Keratinocyte (primary cell): Measurements from ENCODE around the gene FAM156A. TPM values are rescaled to one million over a fixed set of nuclear protein-coding genes. Genes with fewer than 3 reads are reported as not detected.
A peak's percentile ranks its signal among the peaks of the same experiment; 100 is the strongest.
"Not testable (repeated sequence)": the region's sequence is repeated elsewhere in the genome, so short reads cannot be mapped to it uniquely, and the experiment has no call there.

Experiments used
- DNase-seq: peaks from one replicate; pipeline ENCODE4 v3.0.0-alpha.2; 2011; ENCODE audit warnings: low read depth, missing footprints, low spot score
- FAIRE-seq: peaks from 2 replicates; lab custom pipeline; 2011; peaks lifted over from hg19 to GRCh38; lab: Jason Lieb, UNC
- H2AFZ ChIP-seq: 2 replicates; pipeline ENCODE4 v1.6.0; 2012; ENCODE audit warnings: low read length, control low read depth, inconsistent platforms; ENCODE audit not compliant: control insufficient read depth
- H3K27ac ChIP-seq: 2 replicates; pipeline ENCODE4 v1.5.1; 2011; ENCODE audit warnings: low read length; ENCODE audit not compliant: control insufficient read depth, insufficient read depth
- H3K27me3 ChIP-seq: 3 replicates; pipeline ENCODE4 v1.6.0; 2011; ENCODE audit warnings: low read length; ENCODE audit not compliant: control insufficient read depth, insufficient read depth; ENCODE audit errors: extremely low read depth
- H3K36me3 ChIP-seq, 2 experiments: 2 replicates in 1 of 2; 3 replicates in 1 of 2; pipeline ENCODE4 v1.5.1; 2011; ENCODE audit warnings: low read length in 2 of 2, mild to moderate bottlenecking in 1 of 2; ENCODE audit not compliant: control insufficient read depth in 2 of 2, insufficient read depth in 2 of 2; ENCODE audit errors: extremely low read depth in 1 of 2
- H3K4me1 ChIP-seq: 3 replicates; pipeline ENCODE4 v1.5.1; 2011; ENCODE audit warnings: low read length; ENCODE audit not compliant: control insufficient read depth, insufficient read depth; ENCODE audit errors: extremely low read depth
- H3K4me2 ChIP-seq: 3 replicates; pipeline ENCODE4 v1.6.0; 2011; ENCODE audit warnings: low read depth, low read length; ENCODE audit not compliant: control insufficient read depth, insufficient read depth; ENCODE audit errors: extremely low read depth
- H3K4me3 ChIP-seq, 3 experiments: fragments of 200-600 bp in 1 of 3; sonication (generic) in 1 of 3; 2 replicates in 2 of 3; 3 replicates in 1 of 3; pipeline ENCODE4 v1.5.1; 2011 to 2016; ENCODE audit warnings: low read length in 3 of 3, mild to moderate bottlenecking in 3 of 3, control low read depth in 2 of 3, inconsistent platforms in 1 of 3, low read depth in 1 of 3, mixed read lengths in 1 of 3, mixed run types in 1 of 3, moderate library complexity in 1 of 3; ENCODE audit not compliant: control insufficient read depth in 2 of 3, insufficient read depth in 2 of 3; ENCODE audit errors: extremely low read depth in 1 of 3
- H3K79me2 ChIP-seq: 2 replicates; pipeline ENCODE4 v1.6.0; 2012; ENCODE audit warnings: low read length; ENCODE audit not compliant: control insufficient read depth, insufficient read depth
- H3K9ac ChIP-seq: 3 replicates; pipeline ENCODE4 v1.6.0; 2011; ENCODE audit warnings: low read length; ENCODE audit not compliant: control insufficient read depth, insufficient read depth; ENCODE audit errors: extremely low read depth
- H3K9me1 ChIP-seq: 3 replicates; pipeline ENCODE4 v1.6.0; 2011; ENCODE audit warnings: low read length; ENCODE audit not compliant: control insufficient read depth, insufficient read depth; ENCODE audit errors: extremely low read depth
- H3K9me3 ChIP-seq: 2 replicates; pipeline ENCODE4 v1.5.1; 2012; ENCODE audit warnings: low read depth, low read length; ENCODE audit not compliant: control insufficient read depth
- H4K20me1 ChIP-seq: 3 replicates; pipeline ENCODE4 v1.6.0; 2011; ENCODE audit warnings: low read length; ENCODE audit not compliant: control insufficient read depth, insufficient read depth; ENCODE audit errors: extremely low read depth
- EZH2 ChIP-seq: IDR thresholded peaks from one replicate; pipeline ENCODE4 v1.6.1; 2012; ENCODE audit warnings: inconsistent platforms, mild to moderate bottlenecking, low read length, moderate library complexity
- dilution Hi-C: fragments of 300-500 bp; cut with MboI; formaldehyde crosslinking; loops from one replicate; pipeline ENCODE4 v1.7.0; 2020; ENCODE audit warnings: low sequenced_read_pairs; ENCODE audit not compliant: extremely low pct_ligation_motif_present
- polyA plus RNA-seq, 5 experiments: library from polyadenylated mRNA; depleted of rRNA in 3 of 5; stranded (reverse) in 3 of 5; stranded (forward) in 1 of 5; unstranded in 1 of 5; fragments of >200 nt; gene quantifications; 1 replicate in 1 of 5; 2 replicates in 3 of 5; 3 replicates in 1 of 5; pipeline versions ENCODE4 v1.2.1 to v1.2.3, GENCODE V29; 2011 to 2012; ENCODE audit warnings: missing spikeins in 2 of 5, low read depth in 1 of 5, low replicate concordance in 1 of 5
- TF ChIP-seq, protein P1 (sequence below), 3 experiments: IDR thresholded peaks in 1 of 3; conservative IDR thresholded peaks in 1 of 3; optimal IDR thresholded peaks in 1 of 3; 2 replicates in 2 of 3; 3 replicates in 1 of 3; pipeline versions ENCODE3 to v1.5.1; 2011; ENCODE audit warnings: low read length in 3 of 3, mild to moderate bottlenecking in 3 of 3, moderate library complexity in 2 of 3, control low read depth in 1 of 3, inconsistent platforms in 1 of 3; ENCODE audit not compliant: insufficient read depth in 2 of 3; ENCODE audit errors: extremely low read depth in 1 of 3

The FAM156A gene
- polyA plus RNA-seq, 1 donor (not counting 4 experiments of a cell fraction or from before 2014, with no cell fraction given): 12.8 TPM

DNA sequence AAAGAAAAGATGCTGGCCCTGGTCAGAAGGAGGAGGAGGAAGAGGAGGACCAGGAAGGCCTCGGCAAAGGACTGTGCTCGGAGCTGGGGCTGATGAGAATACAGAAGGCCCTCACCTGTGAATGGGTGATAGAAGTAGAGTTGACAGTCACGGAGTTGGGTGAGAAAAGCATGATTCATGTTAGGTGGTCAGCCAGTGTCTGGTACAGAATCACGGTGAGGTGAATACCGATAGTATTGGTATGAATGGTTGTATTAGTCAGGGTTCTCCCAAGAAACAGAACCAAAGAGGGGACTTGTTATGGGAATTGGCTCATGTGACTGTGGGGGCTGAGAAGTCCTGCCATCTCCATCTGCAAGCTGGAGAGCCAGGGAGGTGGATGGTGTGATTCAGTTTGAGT is 32.5 kb upstream of the FAM156A start:
- Histone ChIP-seq H3K36me3 (no peaks in the 10 kb centered on the region), H3K9me1 (no peaks in the 10 kb centered on the region), H3K9me3 (no peaks in the 10 kb centered on the region), H2AFZ (no peak overlapping the region), H3K79me2 (peaks cover 7% of the 10 kb centered on the region), H3K4me2 (no peak overlapping the region), H4K20me1 (no peaks in the 10 kb centered on the region), H3K4me1 (peaks cover 3% of the 10 kb centered on the region), H3K4me3 (no peak overlapping the region), H3K27ac (no peak overlapping the region), H3K27me3 (no peaks in the 10 kb centered on the region), H3K9ac (no peak overlapping the region)
- dilution Hi-C loops: no loop called here
- FAIRE-seq (no peak), DNase-seq (no peak)
- no peak for TF ChIP-seq EZH2
- TF ChIP-seq, protein P1, sequence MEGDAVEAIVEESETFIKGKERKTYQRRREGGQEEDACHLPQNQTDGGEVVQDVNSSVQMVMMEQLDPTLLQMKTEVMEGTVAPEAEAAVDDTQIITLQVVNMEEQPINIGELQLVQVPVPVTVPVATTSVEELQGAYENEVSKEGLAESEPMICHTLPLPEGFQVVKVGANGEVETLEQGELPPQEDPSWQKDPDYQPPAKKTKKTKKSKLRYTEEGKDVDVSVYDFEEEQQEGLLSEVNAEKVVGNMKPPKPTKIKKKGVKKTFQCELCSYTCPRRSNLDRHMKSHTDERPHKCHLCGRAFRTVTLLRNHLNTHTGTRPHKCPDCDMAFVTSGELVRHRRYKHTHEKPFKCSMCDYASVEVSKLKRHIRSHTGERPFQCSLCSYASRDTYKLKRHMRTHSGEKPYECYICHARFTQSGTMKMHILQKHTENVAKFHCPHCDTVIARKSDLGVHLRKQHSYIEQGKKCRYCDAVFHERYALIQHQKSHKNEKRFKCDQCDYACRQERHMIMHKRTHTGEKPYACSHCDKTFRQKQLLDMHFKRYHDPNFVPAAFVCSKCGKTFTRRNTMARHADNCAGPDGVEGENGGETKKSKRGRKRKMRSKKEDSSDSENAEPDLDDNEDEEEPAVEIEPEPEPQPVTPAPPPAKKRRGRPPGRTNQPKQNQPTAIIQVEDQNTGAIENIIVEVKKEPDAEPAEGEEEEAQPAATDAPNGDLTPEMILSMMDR (optimal IDR thresholded peaks at IDR 0.05 in 1 of 3, IDR thresholded peaks at IDR 0.05 in 1 of 3, conservative IDR thresholded peaks at IDR 0.05 in 1 of 3; ENCODE audit: extremely low read depth in 1 of 3, insufficient read depth in 2 of 3, low read length in 3 of 3): no peak

DNA sequence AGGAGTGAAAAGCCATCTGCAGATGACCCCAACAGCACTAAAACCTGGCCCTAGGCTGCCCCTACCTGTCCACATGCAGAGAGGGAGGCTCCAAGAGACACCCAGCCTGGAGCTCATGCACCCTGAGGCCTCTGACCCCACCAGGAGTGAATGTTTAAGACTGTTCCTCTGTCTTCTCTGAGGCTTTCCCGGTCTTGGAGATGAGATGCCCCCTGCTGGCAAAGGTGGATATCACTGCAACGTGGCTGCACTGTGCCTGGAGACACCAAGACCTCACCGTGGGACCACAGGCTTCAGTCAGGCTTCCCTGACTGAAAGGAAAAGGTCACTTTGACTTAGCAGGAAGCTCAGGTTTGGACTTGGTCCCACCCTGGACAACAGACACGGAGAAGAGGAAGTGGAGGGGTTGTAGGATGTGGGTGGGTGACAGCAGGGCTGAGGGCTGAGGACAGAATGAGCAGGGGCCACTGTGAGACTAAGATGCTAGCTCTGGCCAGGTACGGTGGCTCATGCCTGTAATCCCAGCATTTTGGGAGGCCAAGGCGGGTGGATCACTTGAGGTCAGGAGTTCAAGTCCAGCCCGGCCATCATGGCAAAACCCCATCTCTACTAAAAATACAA is 31.8 kb upstream of the FAM156A start:
- H3K27ac ChIP-seq, H3K4me1 ChIP-seq, H3K36me3 ChIP-seq, H3K79me2 ChIP-seq, dilution Hi-C loops, H3K4me2 ChIP-seq, H3K9me1 ChIP-seq, H4K20me1 ChIP-seq, H3K4me3 ChIP-seq, H3K27me3 ChIP-seq, H2AFZ ChIP-seq, H3K9ac ChIP-seq, H3K9me3 ChIP-seq: not testable (repeated sequence)
- DNase-seq: peak; percentile 21
- FAIRE-seq: peak; percentile 55
- TF ChIP-seq, protein P1 (optimal IDR thresholded peaks at IDR 0.05 in 1 of 3, IDR thresholded peaks at IDR 0.05 in 1 of 3, conservative IDR thresholded peaks at IDR 0.05 in 1 of 3; ENCODE audit: extremely low read depth in 1 of 3, insufficient read depth in 2 of 3, low read length in 3 of 3): peak; percentile 55 to 69 (median 65)
